CD4-positive, alpha-beta T cell (primary cell): ENCODE data around the gene FAM78A. TPM values are rescaled to one million over a fixed set of nuclear protein-coding genes. Genes with fewer than 3 reads are reported as not detected.

Experiments used
- ATAC-seq: fragments of 200-7000 bp; cut with Tn5 transposase; one replicate; pipeline ENCODE4 v1.10.0; 2022; ENCODE audit warnings: mild to moderate bottlenecking; ENCODE audit not compliant: poor library complexity
- CTCF ChIA-PET: fragments of 350-600 bp; sonication (Branson Sonifier 250); formaldehyde crosslinking; loops from one replicate; lab custom pipeline; 2021; ENCODE audit warnings: antibody characterized with exemption, inconsistent platforms; lab: Charles Lee
- POLR2A ChIA-PET: fragments of 350-600 bp; sonication (Branson Sonifier 250); formaldehyde crosslinking; loops from one replicate; lab custom pipeline; 2021; ENCODE audit warnings: antibody characterized with exemption, inconsistent platforms; lab: Charles Lee
- DNase-seq, 14 experiments: peaks; one replicate each; pipeline ENCODE4 v3.0.0-alpha.2; 2013 to 2020; ENCODE audit warnings: mixed read lengths in 2 of 14
- H3K27ac ChIP-seq, 2 donors: one replicate each; pipeline versions ENCODE4 v1.5.1 to v1.7.0; 2013; ENCODE audit warnings: low read length in 2 of 2, low read depth in 1 of 2, mild to moderate bottlenecking in 1 of 2
- H3K27me3 ChIP-seq, 2 experiments: 1 replicate in 1 of 2; 2 replicates in 1 of 2; pipeline versions ENCODE4 v1.6.1 to v1.7.0; 2013; ENCODE audit warnings: low read length in 2 of 2, control low read depth in 1 of 2, mild to moderate bottlenecking in 1 of 2, moderate library complexity in 1 of 2; ENCODE audit not compliant: insufficient read depth in 2 of 2, control insufficient read depth in 1 of 2
- H3K36me3 ChIP-seq: one replicate; pipeline ENCODE4 v1.6.1; 2013; ENCODE audit warnings: low read length, control low read depth; ENCODE audit not compliant: insufficient read depth
- H3K4me1 ChIP-seq: one replicate; pipeline ENCODE4 v1.6.1; 2013; ENCODE audit warnings: low read length, control low read depth; ENCODE audit not compliant: insufficient read depth
- H3K4me3 ChIP-seq: one replicate; pipeline ENCODE4 v1.5.1; 2013; ENCODE audit warnings: mild to moderate bottlenecking, low read length, moderate library complexity
- H3K9me3 ChIP-seq, 2 experiments: 1 replicate in 1 of 2; 2 replicates in 1 of 2; pipeline versions ENCODE4 v1.6.1 to v1.7.0; 2013; ENCODE audit warnings: low read length in 2 of 2, mild to moderate bottlenecking in 2 of 2, control low read depth in 1 of 2, moderate library complexity in 1 of 2; ENCODE audit not compliant: control insufficient read depth in 1 of 2, insufficient read depth in 1 of 2
- H3K27ac Mint-ChIP-seq: one replicate; pipeline ENCODE4 v1.8.0; 2020; ENCODE audit warnings: mixed read lengths
- H3K27me3 Mint-ChIP-seq: one replicate; pipeline ENCODE4 v1.8.0; 2021; ENCODE audit warnings: mixed read lengths
- H3K36me3 Mint-ChIP-seq: one replicate; pipeline ENCODE4 v1.8.0; 2021; ENCODE audit warnings: low read depth, mixed read lengths
- H3K4me1 Mint-ChIP-seq: one replicate; pipeline ENCODE4 v1.8.0; 2021; ENCODE audit warnings: low read depth, mixed read lengths
- H3K4me3 Mint-ChIP-seq: one replicate; pipeline ENCODE4 v1.8.0; 2020; ENCODE audit warnings: mild to moderate bottlenecking, mixed read lengths
- H3K9me3 Mint-ChIP-seq: one replicate; pipeline ENCODE4 v1.8.0; 2020; ENCODE audit warnings: mixed read lengths
- intact Hi-C, 2 experiments: fragments of 100-400 bp; cut with DNase I in 1 of 2; cut with micrococcal nuclease in 1 of 2; formaldehyde crosslinking; loops; one replicate each; pipeline versions ENCODE4 v1.15.1 to v1.9.0; 2023 to 2025; cut with DNase I, micrococcal nuclease
- total RNA-seq, 174 experiments: library from RNA in 2 of 174; stranded (reverse) in 2 of 174; gene quantifications; one replicate each; pipeline ENCODE4 v1.2.3 and lab custom pipeline; 2021 to 2026
- TF ChIP-seq, protein P1 (sequence below): fragments of 200-600 bp; IDR thresholded peaks from one replicate; pipeline ENCODE4 v1.8.0; 2022; ENCODE audit warnings: antibody characterized with exemption, mild to moderate bottlenecking

FAM78A gene
- total RNA-seq, 2 experiments from 2014 or later = 62.4 to 62.7 TPM

- Histone ChIP-seq H3K9me3 (no peaks in the 10 kb centered on the region), H3K27me3 (no peaks in the 10 kb centered on the region), H3K4me3 (no peak overlapping the region), H3K36me3 (peaks cover 13% of the 10 kb centered on the region), H3K27ac (peak overlapping the region; percentile 52 to 79), H3K4me1 (peaks cover 80% of the 10 kb centered on the region)
- peaks cover 52% of the 10 kb centered on the region for H3K4me1 Mint-ChIP-seq
- DNase-seq (no peak), ATAC-seq (no peak)
- intact Hi-C loops = loop anchor here in 1 of 2 experiments (5.0 to 10.0 kb wide), 2 partner anchors 55 to 98 kb away; no protein-coding TSS in a partner anchor
- TF ChIP-seq, protein P1, sequence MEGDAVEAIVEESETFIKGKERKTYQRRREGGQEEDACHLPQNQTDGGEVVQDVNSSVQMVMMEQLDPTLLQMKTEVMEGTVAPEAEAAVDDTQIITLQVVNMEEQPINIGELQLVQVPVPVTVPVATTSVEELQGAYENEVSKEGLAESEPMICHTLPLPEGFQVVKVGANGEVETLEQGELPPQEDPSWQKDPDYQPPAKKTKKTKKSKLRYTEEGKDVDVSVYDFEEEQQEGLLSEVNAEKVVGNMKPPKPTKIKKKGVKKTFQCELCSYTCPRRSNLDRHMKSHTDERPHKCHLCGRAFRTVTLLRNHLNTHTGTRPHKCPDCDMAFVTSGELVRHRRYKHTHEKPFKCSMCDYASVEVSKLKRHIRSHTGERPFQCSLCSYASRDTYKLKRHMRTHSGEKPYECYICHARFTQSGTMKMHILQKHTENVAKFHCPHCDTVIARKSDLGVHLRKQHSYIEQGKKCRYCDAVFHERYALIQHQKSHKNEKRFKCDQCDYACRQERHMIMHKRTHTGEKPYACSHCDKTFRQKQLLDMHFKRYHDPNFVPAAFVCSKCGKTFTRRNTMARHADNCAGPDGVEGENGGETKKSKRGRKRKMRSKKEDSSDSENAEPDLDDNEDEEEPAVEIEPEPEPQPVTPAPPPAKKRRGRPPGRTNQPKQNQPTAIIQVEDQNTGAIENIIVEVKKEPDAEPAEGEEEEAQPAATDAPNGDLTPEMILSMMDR = no peak
- no peaks in the 10 kb centered on the region for H3K9me3 Mint-ChIP-seq
- no peaks in the 10 kb centered on the region for H3K27me3 Mint-ChIP-seq
- CTCF ChIA-PET = interaction anchor here (0.9 to 1.6 kb wide), 2 partner anchors 19 to 99 kb away, joined by 3 to 5 read pairs; no protein-coding TSS in a partner anchor
- H3K4me3 Mint-ChIP-seq = peak overlapping the region; percentile 50
- H3K27ac Mint-ChIP-seq = peak overlapping the region; percentile 95
- H3K36me3 Mint-ChIP-seq = peaks cover 27% of the 10 kb centered on the region
- POLR2A ChIA-PET = interaction anchor here (0.6 to 10.1 kb wide), 10 partner anchors 11 to 169 kb away, joined by 3 to 132 read pairs (median 6); partner anchors contain the start of genes FAM78A and NUP214
Observed at GRCh38 chr9:131237291-131237690, 39.0 kb downstream of the FAM78A start.

DNA sequence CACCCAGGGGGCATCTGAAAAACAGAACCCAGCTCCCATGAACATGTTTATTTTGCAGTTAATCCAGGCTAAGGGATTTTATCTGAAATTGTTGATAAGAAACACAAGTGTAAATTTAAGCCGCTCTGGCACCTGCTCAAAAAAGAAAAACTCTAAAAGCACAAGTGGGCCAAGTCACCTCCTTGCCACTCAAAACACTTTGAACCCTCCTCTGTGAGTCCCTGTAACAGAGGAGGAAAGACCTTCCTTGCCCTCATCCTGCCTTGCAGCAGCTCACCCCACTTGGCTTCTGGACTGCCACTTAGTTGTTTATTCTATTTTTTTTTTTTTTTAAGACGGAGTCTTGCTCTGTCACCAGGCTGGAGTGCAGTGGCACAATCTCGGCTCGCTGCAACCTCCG is 39.5 kb downstream of the FAM78A start:
- Mint-ChIP-seq H3K4me1 (peaks cover 52% of the 10 kb centered on the region), H3K9me3 (no peaks in the 10 kb centered on the region), H3K36me3 (peaks cover 33% of the 10 kb centered on the region), H3K4me3 (no peak overlapping the region), H3K27ac (peak overlapping the region; percentile 95), H3K27me3 (no peaks in the 10 kb centered on the region)
- Histone ChIP-seq H3K27me3 (no peaks in the 10 kb centered on the region), H3K36me3 (peaks cover 19% of the 10 kb centered on the region), H3K9me3 (no peaks in the 10 kb centered on the region), H3K27ac (no peak overlapping the region), H3K4me3 (no peak overlapping the region), H3K4me1 (peaks cover 80% of the 10 kb centered on the region)
- POLR2A ChIA-PET = interaction anchor here (8.2 to 10.1 kb wide), 2 partner anchors 18 to 35 kb away, joined by 130 to 132 read pairs; partner anchors contain the start of gene FAM78A
- intact Hi-C loops = loop anchor here in 1 of 2 experiments (5.0 to 10.0 kb wide), 2 partner anchors 54 to 98 kb away; no protein-coding TSS in a partner anchor
- no peak for DNase-seq
- CTCF ChIA-PET = interaction anchor here (0.9 to 1.6 kb wide), 2 partner anchors 19 to 99 kb away, joined by 3 to 5 read pairs; no protein-coding TSS in a partner anchor
- TF ChIP-seq, protein P1 = no peak
- no peak for ATAC-seq

- H3K4me1 Mint-ChIP-seq = peaks cover 52% of the 10 kb centered on the region
- TF ChIP-seq, protein P1 = no peak
- intact Hi-C loops = loop anchor here in 1 of 2 experiments (5.0 to 10.0 kb wide), 2 partner anchors 54 to 99 kb away; no protein-coding TSS in a partner anchor
- H3K9me3 Mint-ChIP-seq = no peaks in the 10 kb centered on the region
- H3K27me3 Mint-ChIP-seq = no peaks in the 10 kb centered on the region
- no peaks in the 10 kb centered on the region for H3K27me3 ChIP-seq
- peak overlapping the region; percentile 95 for H3K27ac Mint-ChIP-seq
- no peak overlapping the region for H3K4me3 ChIP-seq
- no peak for DNase-seq
- ChIA-PET CTCF (interaction anchor here (0.9 to 1.6 kb wide), 3 partner anchors 20 to 100 kb away, joined by 3 to 5 read pairs (median 3); no protein-coding TSS in a partner anchor), POLR2A (interaction anchor here (8.2 to 10.1 kb wide), 2 partner anchors 19 to 35 kb away, joined by 130 to 132 read pairs; partner anchors contain the start of gene FAM78A)
- H3K36me3 Mint-ChIP-seq = peaks cover 39% of the 10 kb centered on the region
- H3K4me3 Mint-ChIP-seq = no peak overlapping the region
- peaks cover 24% of the 10 kb centered on the region for H3K36me3 ChIP-seq
- no peaks in the 10 kb centered on the region for H3K9me3 ChIP-seq
- H3K27ac ChIP-seq = no peak overlapping the region
- ATAC-seq = no peak
- H3K4me1 ChIP-seq = peaks cover 80% of the 10 kb centered on the region
Observed at GRCh38 chr9:131236161-131236560, 40.1 kb downstream of the FAM78A start.
